Measurements from ENCODE around the gene NPPB.

- TF ChIP-seq POLR2A (IDR thresholded peaks at IDR 0.05; ENCODE audit: low read depth, low read length) (no peak), TAF1 (IDR thresholded peaks at IDR 0.05; ENCODE audit: borderline replicate concordance, low read depth, low read length) (no peak), POLR2AphosphoS5 (IDR thresholded peaks at IDR 0.05; ENCODE audit: low read depth, low read length) (no peak)
Observed at GRCh38 chr1:11851180-11851579, 7.6 kb downstream of the NPPB start.

Data from GM12892 (cell line).